ENCODE measurements around the gene LMTK3. TPM values are rescaled to one million over a fixed set of nuclear protein-coding genes. Genes with fewer than 3 reads are reported as not detected.

Gene LMTK3
- total and polyA plus RNA-seq, 2 of the 4 experiments (the other 2 are of a cell fraction), result 0.18 to 0.87 TPM

GRCh38 chr19:48441360-48442050 lies 70.1 kb downstream of the LMTK3 start:
- CTCF ChIA-PET, result no interaction called here

More at GRCh38 chr19:48441360-48442050, 70.1 kb downstream of the LMTK3 start:
- DNase-seq (no peak), ATAC-seq (ENCODE audit: low read depth) (no peak)
- H3K79me1 ChIP-seq (ENCODE audit: low read depth in 1 of 2, low read length in 2 of 2), result peaks cover 5 to 7% of the 10 kb centered on the region in 2 experiments
- in situ Hi-C loops (cut with MboI; ENCODE audit: low sequenced_read_pairs) (no loop called here), intact Hi-C loops (cut with micrococcal nuclease) (no loop called here), dilution Hi-C loops (cut with HindIII; ENCODE audit: low sequenced_read_pairs, unreplicated experiment) (no loop called here)
- H3K4me3 ChIP-seq (ENCODE audit: insufficient read depth, low read depth, low read length), result no peak overlapping the region
- POLR2A ChIA-PET (ENCODE audit: unreplicated experiment), result no interaction called here
- H3K18ac ChIP-seq (ENCODE audit: low read depth, low read length), result no peak overlapping the region
- peaks cover 19% of the 10 kb centered on the region for H3K27me3 ChIP-seq (ENCODE audit: control insufficient read depth, insufficient read depth, low read length)
- H2BK20ac ChIP-seq (ENCODE audit: low read depth, low read length), result no peak overlapping the region
- no peak overlapping the region for H2AK5ac ChIP-seq (ENCODE audit: low read depth, low read length)
- no peak overlapping the region for H4K91ac ChIP-seq (ENCODE audit: insufficient read depth, low read depth, low read length)
- H3K56ac ChIP-seq (ENCODE audit: extremely low read depth, insufficient read depth, low read length), result no peak overlapping the region
- H2BK5ac ChIP-seq (ENCODE audit: low read depth, low read length, poor library complexity, severe bottlenecking), result no peak overlapping the region
- H3K9me3 ChIP-seq (ENCODE audit: control insufficient read depth, insufficient read depth, low read length), result no peaks in the 10 kb centered on the region
- no peaks in the 10 kb centered on the region for H3K36me3 ChIP-seq (ENCODE audit: control insufficient read depth, insufficient read depth, low read length)
- no peak overlapping the region for H3K9ac ChIP-seq (ENCODE audit: low read depth, low read length)
- H3K4ac ChIP-seq (ENCODE audit: low read depth, low read length), result no peak overlapping the region
- no peak overlapping the region for H3K27ac ChIP-seq (ENCODE audit: insufficient read depth, low read length)
- H3K4me2 ChIP-seq (ENCODE audit: low read depth, low read length), result no peak overlapping the region
- no peak overlapping the region for H4K8ac ChIP-seq (ENCODE audit: low read depth in 2 of 2, low read length in 2 of 2)
- no peak overlapping the region for H2AFZ ChIP-seq (replicated peaks; ENCODE audit: low read length, poor library complexity)
- no peak overlapping the region for H4K5ac ChIP-seq (ENCODE audit: low read depth, low read length)
- H4K20me1 ChIP-seq (ENCODE audit: insufficient read depth, low read length), result no peaks in the 10 kb centered on the region
- H2BK120ac ChIP-seq (ENCODE audit: low read depth, low read length), result no peak overlapping the region
- TF ChIP-seq RFX5 (IDR thresholded peaks at IDR 0.05; ENCODE audit: low read depth, low read length), result no peak
- no peak for TF ChIP-seq FOS (IDR thresholded peaks at IDR 0.05; ENCODE audit: low read depth, low read length)
- TF ChIP-seq CHD1 (IDR thresholded peaks at IDR 0.05; ENCODE audit: low read depth, low read length), result no peak
- TF ChIP-seq ELK1 (IDR thresholded peaks at IDR 0.05; ENCODE audit: borderline replicate concordance, low read depth, low read length), result no peak
- TF ChIP-seq SMC3 (IDR thresholded peaks at IDR 0.05; ENCODE audit: low read depth, low read length), result no peak
- TF ChIP-seq MAFK (IDR thresholded peaks at IDR 0.05; ENCODE audit: low read depth, low read length), result no peak
- no peak for TF ChIP-seq RCOR1 (IDR thresholded peaks at IDR 0.05; ENCODE audit: insufficient replicate concordance, low read length)
- no peak for TF ChIP-seq BHLHE40 (IDR thresholded peaks at IDR 0.05; ENCODE audit: low read depth, low read length)
- no peak for TF ChIP-seq MXI1 (IDR thresholded peaks at IDR 0.05; ENCODE audit: borderline replicate concordance, low read depth, low read length)
- no peak for TF ChIP-seq MAZ (IDR thresholded peaks at IDR 0.05; ENCODE audit: borderline replicate concordance, low read depth, low read length)
- TF ChIP-seq CTCF (conservative IDR thresholded peaks at IDR 0.05; ENCODE audit: low read depth, low read length), result no peak
- no peak for TF ChIP-seq NFE2L2 (IDR thresholded peaks at IDR 0.05; ENCODE audit: low read depth, low read length)
- no peak for TF ChIP-seq RAD21 (IDR thresholded peaks at IDR 0.05; ENCODE audit: low read length)
- TF ChIP-seq USF2 (IDR thresholded peaks at IDR 0.05; ENCODE audit: low read depth, low read length), result no peak
- TF ChIP-seq CEBPB (IDR thresholded peaks at IDR 0.05; ENCODE audit: low read depth, low read length), result no peak
- TF ChIP-seq POLR2A (IDR thresholded peaks at IDR 0.05; ENCODE audit: low read depth, low read length), result no peak
- 96% methylated on average over 12 of the region's 20 CpGs; no CpG with 5 or more reads in 1 of the 2 experiments for WGBS, 2 experiments (ENCODE audit: extremely low coverage in 2 of 2, insufficient read length in 1 of 2)
- no peak overlapping the region for H3K14ac ChIP-seq (replicated peaks; ENCODE audit: low read depth, low read length)
- no TSS peak for BruUV-seq (replicated peaks)
- H2BK15ac ChIP-seq (ENCODE audit: low read depth, low read length), result no peak overlapping the region
- no peak overlapping the region for H3K23ac ChIP-seq (ENCODE audit: low read depth, low read length)
- H3K4me1 ChIP-seq (ENCODE audit: control insufficient read depth, insufficient read depth, low read length), result peaks cover 6% of the 10 kb centered on the region
- H2AK9ac ChIP-seq (replicated peaks; ENCODE audit: low read depth, low read length, poor library complexity), result no peak overlapping the region
- H3K9me1 ChIP-seq (ENCODE audit: insufficient read depth, low read length), result peaks cover 4% of the 10 kb centered on the region

Data from IMR-90 (cell line).